Fibroblast of pulmonary artery (primary cell): ENCODE measurements around the gene ZNF813.
"Not testable (repeated sequence)": the region's sequence is repeated elsewhere in the genome, so short reads cannot be mapped to it uniquely, and the experiment has no call there.

ENCODE experiments used
- DNase-seq: peaks from one replicate; pipeline ENCODE4 v3.0.0-alpha.2; 2010; ENCODE audit warnings: low read depth
- H3K4me3 ChIP-seq: replicated peaks from 2 replicates; pipeline ENCODE4 v1.5.1; 2011; ENCODE audit warnings: low read depth, mild to moderate bottlenecking, control low read depth, low read length, moderate library complexity
- CTCF ChIP-seq: IDR thresholded peaks from 2 replicates; pipeline ENCODE4 v1.5.1; 2011; ENCODE audit warnings: mild to moderate bottlenecking, control low read depth, low read length, inconsistent platforms; ENCODE audit errors: missing control alignments

The ZNF813 gene

GRCh38 chr19:53432088-53432661, 35.4 kb upstream of the ZNF813 start:
- no peak for TF ChIP-seq CTCF
- H3K4me3 ChIP-seq, result peak overlapping the region; percentile 65
- peak; percentile 7 for DNase-seq

- not testable (repeated sequence) for DNase-seq, H3K4me3 ChIP-seq
Measured at GRCh38 chr19:53443809-53444208, 23.7 kb upstream of the ZNF813 start.

GRCh38 chr19:53447196-53447595, 20.3 kb upstream of the ZNF813 start:
- not testable (repeated sequence) for DNase-seq

GRCh38 chr19:53455828-53456227, 11.7 kb upstream of the ZNF813 start:
- no peak for DNase-seq
- TF ChIP-seq CTCF, result no peak
- H3K4me3 ChIP-seq, result no peak overlapping the region

More at GRCh38 chr19:53447196-53447595, 20.3 kb upstream of the ZNF813 start:
- H3K4me3 ChIP-seq, result not testable (repeated sequence)

GRCh38 chr19:53460131-53460721, 7.3 kb upstream of the ZNF813 start:
- not testable (repeated sequence) for DNase-seq, H3K4me3 ChIP-seq

GRCh38 chr19:53461866-53462265, 5.7 kb upstream of the ZNF813 start:
- DNase-seq, result no peak
- no peak overlapping the region for H3K4me3 ChIP-seq
- TF ChIP-seq CTCF, result no peak

GRCh38 chr19:53462861-53463260, 4.7 kb upstream of the ZNF813 start:
- no peak overlapping the region for H3K4me3 ChIP-seq
- TF ChIP-seq CTCF, result no peak
- DNase-seq, result no peak

GRCh38 chr19:53463263-53463662, 4.3 kb upstream of the ZNF813 start:
- H3K4me3 ChIP-seq, result no peak overlapping the region
- TF ChIP-seq CTCF, result no peak
- no peak for DNase-seq
